Stomach (tissue), 9 donors: Measurements from ENCODE around the gene LRP11. TPM values are rescaled to one million over a fixed set of nuclear protein-coding genes. Genes with fewer than 3 reads are reported as not detected.

Experiments used
- DNase-seq, 2 donors: peaks; one replicate each; pipeline versions ENCODE4 v3.0.0 to v3.0.0-alpha.2; 2013 to 2019
- H3K27ac ChIP-seq, 5 donors: fragments of 200-600 bp in 4 of 5; sonication (generic) in 4 of 5; one replicate each; pipeline ENCODE4 v1.5.1; 2013 to 2019; ENCODE audit warnings: mild to moderate bottlenecking in 1 of 5, moderate library complexity in 1 of 5
- H3K27me3 ChIP-seq, 3 donors: fragments of 200-600 bp; sonication (generic); one replicate each; pipeline ENCODE4 v1.5.1; 2017 to 2019; ENCODE audit warnings: mixed run types in 1 of 3
- H3K36me3 ChIP-seq, 4 donors: fragments of 200-600 bp; sonication (generic); 1 replicate in 3 of 4; 2 replicates in 1 of 4; pipeline ENCODE4 v1.5.1; 2016 to 2019
- H3K4me1 ChIP-seq, 4 donors: fragments of 200-600 bp; sonication (generic); one replicate each; pipeline ENCODE4 v1.5.1; 2016 to 2019
- H3K4me3 ChIP-seq, 4 donors: fragments of 200-600 bp; sonication (generic) in 3 of 4; one replicate each; pipeline ENCODE4 v1.5.1; 2016 to 2019; ENCODE audit warnings: mild to moderate bottlenecking in 1 of 4
- H3K9me3 ChIP-seq, 4 donors: fragments of 200-600 bp; sonication (generic); one replicate each; pipeline ENCODE4 v1.5.1; 2016 to 2019
- EP300 ChIP-seq: sonication (generic); formaldehyde crosslinking; IDR thresholded peaks from one replicate; pipeline ENCODE4 v1.6.1; 2017; ENCODE audit warnings: antibody characterized with exemption
- POLR2A ChIP-seq, 4 donors: fragments of 450-650 bp; IDR thresholded peaks; one replicate each; pipeline ENCODE4 v1.6.1; 2016; ENCODE audit warnings: antibody characterized with exemption in 4 of 4, control low read depth in 2 of 4, mild to moderate bottlenecking in 1 of 4, moderate library complexity in 1 of 4
- POLR2AphosphoS5 ChIP-seq, 3 donors: sonication (generic); formaldehyde crosslinking; IDR thresholded peaks; one replicate each; pipeline ENCODE4 v1.6.1; 2016; ENCODE audit warnings: antibody characterized with exemption in 3 of 3
- WGBS, 5 donors: extraction: QIAGEN DNeasy Blood & Tissue Kit in 3 of 5; methylation state at CpG; one replicate each; pipeline versions ENCODE4 v1.1.5 to v1.1.7; 2013 to 2018; 5-methylcytosine and 5-hydroxymethylcytosine counted together
- intact Hi-C: fragments of 100-400 bp; cut with DNase I; formaldehyde crosslinking; loops from one replicate; pipeline ENCODE4 v1.15.1; 2023; ENCODE audit warnings: low total_unique reads
- polyA plus RNA-seq, 3 donors: library from polyadenylated mRNA; stranded (reverse); fragments of 200-250 nt; gene quantifications; one replicate each; pipeline ENCODE4 v1.2.3, GENCODE V29; 2013
- total RNA-seq, 5 donors: library from RNA; depleted of rRNA; stranded (reverse); fragments of >200 nt; gene quantifications; one replicate each; pipeline versions ENCODE4 v1.1.0 to v1.2.3, GENCODE V29; 2014 to 2016
- TF ChIP-seq, protein P1 (sequence below), 7 experiments: fragments of 450-650 bp in 4 of 7; fragments of 200-600 bp in 3 of 7; sonication (generic) in 3 of 7; IDR thresholded peaks; one replicate each; pipeline ENCODE4 v1.5.1; 2016 to 2019; ENCODE audit warnings: antibody characterized with exemption in 7 of 7, control low read depth in 2 of 7, mild to moderate bottlenecking in 1 of 7
- donor health status: healthy with polysubstance abuse.
- donor health status: Bipolar disorder and iron deficiency.
- donor health status: healthy.

LRP11 gene
- total and polyA plus RNA-seq, 8 donors, result 1.8 to 80.8 (median 12.8) TPM

DNA sequence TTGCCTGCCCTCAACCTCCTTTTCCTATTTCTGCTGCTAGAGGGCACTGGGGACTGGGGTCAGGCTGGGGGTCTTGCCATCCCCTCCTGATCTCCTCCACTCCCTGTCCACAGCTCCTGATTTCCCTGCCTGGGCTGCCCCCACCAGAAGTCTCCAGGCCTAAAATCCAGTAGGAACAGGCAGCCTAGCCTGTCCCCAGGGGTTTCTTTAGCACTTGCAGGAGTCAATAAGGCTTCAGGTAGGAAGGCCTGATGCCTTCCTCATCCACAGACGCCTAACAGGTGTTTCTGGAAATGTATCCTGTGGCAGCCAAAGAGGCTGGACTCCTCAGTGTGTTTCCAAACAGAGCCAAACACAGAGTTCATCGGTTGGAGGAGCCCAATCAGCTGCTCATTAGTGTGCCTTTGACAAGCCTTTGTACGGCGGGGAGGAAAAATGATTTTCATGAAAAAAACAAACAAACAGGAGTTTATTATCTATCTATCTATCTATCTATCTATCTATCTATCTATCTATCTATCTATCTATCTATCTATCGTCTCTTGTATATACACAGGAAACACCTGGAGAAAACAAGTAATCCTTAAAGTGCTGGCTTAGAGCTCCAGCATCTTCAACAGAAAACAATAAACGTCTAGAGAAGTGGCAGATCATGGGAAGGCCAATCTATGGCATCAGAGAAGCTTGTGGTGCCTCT is 37.4 kb upstream of the LRP11 start:
- intact Hi-C loops, result no loop called here
- H3K36me3 ChIP-seq, result no peaks in the 10 kb centered on the region
- peaks cover 11 to 18% (median 14%) of the 10 kb centered on the region in 4 donors for H3K4me1 ChIP-seq
- no peak for DNase-seq
- no peak overlapping the region for H3K4me3 ChIP-seq
- TF ChIP-seq POLR2AphosphoS5 (IDR thresholded peaks at IDR 0.05) (no peak), EP300 (no peak), POLR2A (IDR thresholded peaks at IDR 0.05) (no peak)
- TF ChIP-seq, protein P1, sequence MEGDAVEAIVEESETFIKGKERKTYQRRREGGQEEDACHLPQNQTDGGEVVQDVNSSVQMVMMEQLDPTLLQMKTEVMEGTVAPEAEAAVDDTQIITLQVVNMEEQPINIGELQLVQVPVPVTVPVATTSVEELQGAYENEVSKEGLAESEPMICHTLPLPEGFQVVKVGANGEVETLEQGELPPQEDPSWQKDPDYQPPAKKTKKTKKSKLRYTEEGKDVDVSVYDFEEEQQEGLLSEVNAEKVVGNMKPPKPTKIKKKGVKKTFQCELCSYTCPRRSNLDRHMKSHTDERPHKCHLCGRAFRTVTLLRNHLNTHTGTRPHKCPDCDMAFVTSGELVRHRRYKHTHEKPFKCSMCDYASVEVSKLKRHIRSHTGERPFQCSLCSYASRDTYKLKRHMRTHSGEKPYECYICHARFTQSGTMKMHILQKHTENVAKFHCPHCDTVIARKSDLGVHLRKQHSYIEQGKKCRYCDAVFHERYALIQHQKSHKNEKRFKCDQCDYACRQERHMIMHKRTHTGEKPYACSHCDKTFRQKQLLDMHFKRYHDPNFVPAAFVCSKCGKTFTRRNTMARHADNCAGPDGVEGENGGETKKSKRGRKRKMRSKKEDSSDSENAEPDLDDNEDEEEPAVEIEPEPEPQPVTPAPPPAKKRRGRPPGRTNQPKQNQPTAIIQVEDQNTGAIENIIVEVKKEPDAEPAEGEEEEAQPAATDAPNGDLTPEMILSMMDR (IDR thresholded peaks at IDR 0.05), result no peak
- H3K9me3 ChIP-seq, result no peaks in the 10 kb centered on the region
- H3K27me3 ChIP-seq, result no peaks in the 10 kb centered on the region
- H3K27ac ChIP-seq, result no peak overlapping the region
- 82 to 88% (median 85%) methylated on average over 6 of the region's 6 CpGs for WGBS, 5 donors

GRCh38 chr6:149900620-149901443 is 36.7 kb upstream of the LRP11 start:
- TF ChIP-seq EP300 (no peak), POLR2A (IDR thresholded peaks at IDR 0.05) (no peak), POLR2AphosphoS5 (IDR thresholded peaks at IDR 0.05) (no peak)
- TF ChIP-seq, protein P1 (IDR thresholded peaks at IDR 0.05), result no peak
- no peak for DNase-seq
- intact Hi-C loops, result no loop called here
- H3K9me3 ChIP-seq, result no peaks in the 10 kb centered on the region
- H3K4me1 ChIP-seq, result peaks cover 18 to 26% (median 21%) of the 10 kb centered on the region in 4 donors
- no peaks in the 10 kb centered on the region for H3K36me3 ChIP-seq
- 59 to 84% (median 74%) methylated on average over 8 to 11 of the region's 11 CpGs for WGBS, 5 donors
- H3K27me3 ChIP-seq, result no peaks in the 10 kb centered on the region
- no peak overlapping the region for H3K4me3 ChIP-seq
- H3K27ac ChIP-seq, result no peak overlapping the region

- WGBS, 5 donors, result 86 to 91% (median 88%) methylated on average over 7 of the region's 7 CpGs
- Histone ChIP-seq H3K4me1 (peaks cover 26 to 33% (median 29%) of the 10 kb centered on the region in 4 donors), H3K27me3 (no peaks in the 10 kb centered on the region), H3K27ac (no peak overlapping the region), H3K9me3 (no peaks in the 10 kb centered on the region), H3K4me3 (no peak overlapping the region), H3K36me3 (no peaks in the 10 kb centered on the region)
- TF ChIP-seq POLR2AphosphoS5 (IDR thresholded peaks at IDR 0.05) (no peak), POLR2A (IDR thresholded peaks at IDR 0.05) (no peak), EP300 (no peak)
- TF ChIP-seq, protein P1 (IDR thresholded peaks at IDR 0.05), result no peak
- no peak for DNase-seq
- intact Hi-C loops, result no loop called here
Observed at GRCh38 chr6:149899926-149900619, 35.9 kb upstream of the LRP11 start.

DNA sequence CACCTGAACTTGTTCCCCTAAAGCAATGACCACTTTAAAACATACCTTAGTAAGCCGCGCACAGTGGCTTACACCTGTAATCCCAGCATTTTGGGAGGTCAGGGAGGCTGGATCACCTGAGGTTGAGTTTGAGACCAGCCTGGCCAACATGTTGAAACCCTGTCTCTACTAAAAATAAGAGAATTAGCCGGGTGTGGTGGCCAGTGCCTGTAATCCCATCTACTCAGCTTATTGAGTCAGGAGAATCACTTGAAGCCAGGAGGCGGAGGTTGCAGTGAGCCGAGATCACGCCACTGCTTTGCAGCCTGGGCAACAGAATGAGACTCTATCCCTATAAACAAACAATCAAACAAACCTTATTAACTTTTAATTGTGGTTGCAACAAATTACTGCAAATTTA is 35.3 kb upstream of the LRP11 start:
- no peaks in the 10 kb centered on the region for H3K36me3 ChIP-seq
- peaks cover 30 to 39% (median 35%) of the 10 kb centered on the region in 4 donors for H3K4me1 ChIP-seq
- no peaks in the 10 kb centered on the region for H3K9me3 ChIP-seq
- H3K27me3 ChIP-seq, result no peaks in the 10 kb centered on the region
- H3K27ac ChIP-seq, result no peak overlapping the region
- intact Hi-C loops, result no loop called here
- TF ChIP-seq EP300, result no peak
- TF ChIP-seq, protein P1 (IDR thresholded peaks at IDR 0.05), result no peak
- TF ChIP-seq POLR2AphosphoS5 (IDR thresholded peaks at IDR 0.05), result no peak
- TF ChIP-seq POLR2A (IDR thresholded peaks at IDR 0.05), result no peak
- no peak for DNase-seq
- no peak overlapping the region for H3K4me3 ChIP-seq
- WGBS, 5 donors, result 85 to 96% (median 92%) methylated on average over 6 of the region's 6 CpGs
